Trophoblast cell (in vitro differentiated cells and primary cell): Measurements from ENCODE around the gene MKNK1.
A peak's percentile ranks its signal among the peaks of the same experiment; 100 is the strongest.

ENCODE experiments used
- DNase-seq, 2 donors: peaks; one replicate each; pipeline ENCODE4 v3.0.0-alpha.2; 2016
- H2AFZ ChIP-seq: 2 replicates; pipeline ENCODE4 v1.6.1; 2013; ENCODE audit warnings: low read length, moderate library complexity, mild to moderate bottlenecking; ENCODE audit not compliant: insufficient read depth, poor library complexity
- H2AK5ac ChIP-seq: 2 replicates; pipeline ENCODE4 v1.6.1; 2013; ENCODE audit warnings: mild to moderate bottlenecking, low read length
- H2BK120ac ChIP-seq: 2 replicates; pipeline ENCODE4 v1.6.1; 2013; ENCODE audit warnings: low read length, mild to moderate bottlenecking, moderate library complexity; ENCODE audit not compliant: insufficient read depth, poor library complexity
- H2BK12ac ChIP-seq: 2 replicates; pipeline ENCODE4 v1.6.1; 2013; ENCODE audit warnings: mild to moderate bottlenecking, low read length, moderate library complexity
- H2BK5ac ChIP-seq: 2 replicates; pipeline ENCODE4 v1.6.1; 2013; ENCODE audit warnings: low read length, low read depth, moderate library complexity, mild to moderate bottlenecking; ENCODE audit not compliant: poor library complexity
- H3K14ac ChIP-seq: 2 replicates; pipeline ENCODE4 v1.6.1; 2013; ENCODE audit warnings: mild to moderate bottlenecking, low read length
- H3K18ac ChIP-seq: 2 replicates; pipeline ENCODE4 v1.6.1; 2013; ENCODE audit warnings: mild to moderate bottlenecking, low read length
- H3K23ac ChIP-seq: 2 replicates; pipeline ENCODE4 v1.6.1; 2013; ENCODE audit warnings: low read length
- H3K27ac ChIP-seq: 2 replicates; pipeline ENCODE4 v1.5.1; 2013; ENCODE audit warnings: low read depth, mild to moderate bottlenecking, inconsistent platforms, low read length, moderate library complexity
- H3K27me3 ChIP-seq: 2 replicates; pipeline ENCODE4 v1.6.1; 2013; ENCODE audit warnings: inconsistent platforms, mild to moderate bottlenecking, low read length, moderate library complexity; ENCODE audit not compliant: insufficient read depth
- H3K36me3 ChIP-seq, 2 experiments: 1 replicate in 1 of 2; 2 replicates in 1 of 2; pipeline ENCODE4 v1.6.1; 2013; ENCODE audit warnings: low read length in 2 of 2, mild to moderate bottlenecking in 2 of 2, moderate library complexity in 1 of 2; ENCODE audit not compliant: insufficient read depth in 2 of 2, control insufficient read depth in 1 of 2
- H3K4ac ChIP-seq: 2 replicates; pipeline ENCODE4 v1.6.1; 2013; ENCODE audit warnings: low read depth, mild to moderate bottlenecking, low read length, moderate library complexity
- H3K4me1 ChIP-seq, 2 experiments: 1 replicate in 1 of 2; 2 replicates in 1 of 2; pipeline ENCODE4 v1.6.1; 2013; ENCODE audit warnings: low read length in 2 of 2, mild to moderate bottlenecking in 2 of 2, moderate library complexity in 1 of 2; ENCODE audit not compliant: insufficient read depth in 2 of 2, control insufficient read depth in 1 of 2
- H3K4me2 ChIP-seq: 2 replicates; pipeline ENCODE4 v1.6.1; 2013; ENCODE audit warnings: inconsistent platforms, mild to moderate bottlenecking, low read length, moderate library complexity
- H3K4me3 ChIP-seq: 2 replicates; pipeline ENCODE4 v1.5.1; 2013; ENCODE audit warnings: mild to moderate bottlenecking, low read depth, low read length, inconsistent platforms
- H3K79me1 ChIP-seq: one replicate; pipeline ENCODE4 v1.6.1; 2013; ENCODE audit warnings: low read length
- H3K79me2 ChIP-seq: 2 replicates; pipeline ENCODE4 v1.6.1; 2013; ENCODE audit warnings: low read length, mild to moderate bottlenecking; ENCODE audit not compliant: control insufficient read depth, insufficient read depth, poor library complexity
- H3K9ac ChIP-seq: 2 replicates; pipeline ENCODE4 v1.6.1; 2013; ENCODE audit warnings: mild to moderate bottlenecking, low read length
- H3K9me3 ChIP-seq: 2 replicates; pipeline ENCODE4 v1.6.1; 2013; ENCODE audit warnings: low read depth, mild to moderate bottlenecking, control low read depth, inconsistent platforms, low read length; ENCODE audit not compliant: insufficient read depth
- H4K12ac ChIP-seq: 2 replicates; pipeline ENCODE4 v1.6.1; 2013; ENCODE audit warnings: low read depth, mild to moderate bottlenecking, low read length, moderate library complexity
- H4K8ac ChIP-seq: 2 replicates; pipeline ENCODE4 v1.6.1; 2013; ENCODE audit warnings: low read depth, mild to moderate bottlenecking, low read length, moderate library complexity
- H4K91ac ChIP-seq: one replicate; pipeline ENCODE4 v1.6.1; 2013; ENCODE audit warnings: low read depth, mild to moderate bottlenecking, low read length, moderate library complexity
- WGBS: extraction: QIAGEN DNeasy Blood & Tissue Kit; methylation state at CpG from one replicate; pipeline ENCODE4 v1.1.7; 2013; ENCODE audit warnings: missing lambda C conversion rate; ENCODE audit not compliant: insufficient read length, insufficient coverage; ENCODE audit errors: extremely low coverage; 5-methylcytosine and 5-hydroxymethylcytosine counted together

Gene MKNK1

GRCh38 chr1:46630719-46631118, 26.7 kb upstream of the MKNK1 start:
- Histone ChIP-seq H3K9ac (no peak overlapping the region), H4K8ac (no peak overlapping the region), H3K9me3 (no peaks in the 10 kb centered on the region), H3K4me3 (no peak overlapping the region), H4K12ac (no peak overlapping the region), H4K91ac (no peak overlapping the region), H2BK12ac (no peak overlapping the region), H3K14ac (no peak overlapping the region), H3K27ac (no peak overlapping the region), H2AK5ac (no peak overlapping the region), H3K4me2 (no peak overlapping the region), H2AFZ (no peak overlapping the region), H3K79me2 (no peaks in the 10 kb centered on the region), H3K36me3 (peaks cover 6 to 12% of the 10 kb centered on the region in 2 experiments), H3K79me1 (no peaks in the 10 kb centered on the region), H3K4me1 (no peaks in the 10 kb centered on the region), H3K18ac (no peak overlapping the region), H3K4ac (no peak overlapping the region), H3K27me3 (no peaks in the 10 kb centered on the region), H2BK120ac (no peak overlapping the region), H3K23ac (no peak overlapping the region), H2BK5ac (no peak overlapping the region)
- no peak for DNase-seq
- WGBS = no CpG with 5 or more reads among the region's 2 CpGs

GRCh38 chr1:46623743-46624644, 19.9 kb upstream of the MKNK1 start:
- no peak overlapping the region for H3K4me3 ChIP-seq
- H3K4ac ChIP-seq = no peak overlapping the region
- no peaks in the 10 kb centered on the region for H3K79me2 ChIP-seq
- no peak overlapping the region for H4K91ac ChIP-seq
- no peak overlapping the region for H2BK120ac ChIP-seq
- H3K9ac ChIP-seq = no peak overlapping the region
- no peaks in the 10 kb centered on the region for H3K36me3 ChIP-seq
- H3K79me1 ChIP-seq = no peaks in the 10 kb centered on the region
- H3K4me1 ChIP-seq = no peaks in the 10 kb centered on the region
- H3K4me2 ChIP-seq = no peak overlapping the region
- no peak overlapping the region for H2BK12ac ChIP-seq
- no peak overlapping the region for H4K12ac ChIP-seq
- H2AFZ ChIP-seq = no peak overlapping the region
- no peak overlapping the region for H3K14ac ChIP-seq
- no peak overlapping the region for H3K23ac ChIP-seq
- H3K27ac ChIP-seq = no peak overlapping the region
- DNase-seq = peak in 1 of 2 donors; percentile 4
- no peak overlapping the region for H4K8ac ChIP-seq
- H3K9me3 ChIP-seq = no peaks in the 10 kb centered on the region
- H2BK5ac ChIP-seq = no peak overlapping the region
- no peaks in the 10 kb centered on the region for H3K27me3 ChIP-seq
- H2AK5ac ChIP-seq = no peak overlapping the region
- no CpG with 5 or more reads among the region's 4 CpGs for WGBS
- H3K18ac ChIP-seq = no peak overlapping the region

GRCh38 chr1:46622344-46622743, 18.3 kb upstream of the MKNK1 start:
- H3K79me1 ChIP-seq = no peaks in the 10 kb centered on the region
- no peaks in the 10 kb centered on the region for H3K4me1 ChIP-seq
- no peak overlapping the region for H2BK120ac ChIP-seq
- H2AFZ ChIP-seq = no peak overlapping the region
- peak in 1 of 2 donors; percentile 52 for DNase-seq
- no peak overlapping the region for H3K14ac ChIP-seq
- no peak overlapping the region for H4K91ac ChIP-seq
- H3K4me3 ChIP-seq = no peak overlapping the region
- no peak overlapping the region for H2BK5ac ChIP-seq
- H3K4me2 ChIP-seq = no peak overlapping the region
- H3K9ac ChIP-seq = no peak overlapping the region
- WGBS = no CpG with 5 or more reads among the region's 3 CpGs
- H3K79me2 ChIP-seq = no peaks in the 10 kb centered on the region
- no peak overlapping the region for H4K12ac ChIP-seq
- no peak overlapping the region for H2AK5ac ChIP-seq
- no peak overlapping the region for H3K18ac ChIP-seq
- no peak overlapping the region for H4K8ac ChIP-seq
- H2BK12ac ChIP-seq = no peak overlapping the region
- no peaks in the 10 kb centered on the region for H3K9me3 ChIP-seq
- H3K4ac ChIP-seq = no peak overlapping the region
- H3K27me3 ChIP-seq = no peaks in the 10 kb centered on the region
- H3K36me3 ChIP-seq = no peaks in the 10 kb centered on the region
- H3K23ac ChIP-seq = no peak overlapping the region
- H3K27ac ChIP-seq = no peak overlapping the region

- no peak overlapping the region for H3K27ac ChIP-seq
- no peak overlapping the region for H3K18ac ChIP-seq
- H3K79me2 ChIP-seq = no peaks in the 10 kb centered on the region
- no peak overlapping the region for H2BK120ac ChIP-seq
- no peak overlapping the region for H3K4me2 ChIP-seq
- no peaks in the 10 kb centered on the region for H3K27me3 ChIP-seq
- H4K91ac ChIP-seq = no peak overlapping the region
- no peak for DNase-seq
- no peaks in the 10 kb centered on the region for H3K36me3 ChIP-seq
- H2BK12ac ChIP-seq = no peak overlapping the region
- peaks cover 0 to 3% of the 10 kb centered on the region in 2 experiments for H3K4me1 ChIP-seq
- no peak overlapping the region for H3K9ac ChIP-seq
- H3K4me3 ChIP-seq = no peak overlapping the region
- no peak overlapping the region for H2AK5ac ChIP-seq
- no peak overlapping the region for H2BK5ac ChIP-seq
- no peak overlapping the region for H4K8ac ChIP-seq
- H2AFZ ChIP-seq = no peak overlapping the region
- peaks cover 2% of the 10 kb centered on the region for H3K79me1 ChIP-seq
- no peak overlapping the region for H3K4ac ChIP-seq
- H3K9me3 ChIP-seq = no peaks in the 10 kb centered on the region
- no CpG with 5 or more reads among the region's 7 CpGs for WGBS
- no peak overlapping the region for H3K14ac ChIP-seq
- H4K12ac ChIP-seq = no peak overlapping the region
- H3K23ac ChIP-seq = no peak overlapping the region
Measured at GRCh38 chr1:46621930-46622329, 17.9 kb upstream of the MKNK1 start.
